GM18519 (cell line): Measurements from ENCODE around the gene LRRC37A3.
"Not testable (repeated sequence)": the region's sequence is repeated elsewhere in the genome, so short reads cannot be mapped to it uniquely, and the experiment has no call there.

Experiments
- ATAC-seq: cut with Tn5 transposase; IDR thresholded peaks from one replicate; pipeline ENCODE4 v1.9.1; 2021; ENCODE audit warnings: mild to moderate bottlenecking, moderate library complexity; ENCODE audit not compliant: unreplicated experiment, low FRiP score

LRRC37A3 gene

DNA sequence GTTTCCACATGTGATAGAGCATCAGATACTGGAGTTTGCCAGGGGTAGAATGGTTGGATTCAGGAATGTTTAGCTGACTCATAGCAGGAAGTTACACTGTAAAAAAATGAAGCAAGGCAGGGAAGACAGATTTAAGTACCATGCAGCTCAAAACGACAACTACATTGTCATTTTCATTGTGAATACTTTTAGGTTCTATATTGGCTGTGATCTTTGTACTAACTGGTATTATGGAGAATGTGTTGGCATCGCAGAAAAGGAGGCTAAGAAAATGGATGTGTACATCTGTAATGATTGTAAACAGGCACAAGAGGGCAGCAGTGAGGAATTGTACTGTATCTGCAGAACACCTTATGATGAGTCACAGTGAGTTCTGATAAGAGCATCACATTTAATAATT, 8.2 kb upstream of the LRRC37A3 start:
- peak; percentile 49 for ATAC-seq

DNA sequence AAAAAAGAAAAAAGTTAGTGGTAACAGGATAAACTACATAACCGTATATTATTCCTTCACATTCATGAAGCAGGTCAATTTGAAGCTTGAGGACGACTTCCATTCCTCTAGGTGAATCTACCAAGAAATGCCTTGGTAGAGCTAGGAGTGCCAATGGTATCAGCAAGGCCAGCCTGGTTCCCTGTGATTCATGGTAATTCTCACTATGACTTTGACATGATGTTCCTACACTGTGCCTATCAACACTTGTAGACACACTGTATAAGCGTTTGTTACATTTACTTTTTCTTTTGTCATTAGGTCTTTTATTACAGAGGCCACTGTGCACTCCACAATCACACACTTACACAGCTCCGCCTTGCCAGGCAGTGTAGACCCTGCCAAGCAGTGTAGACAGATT, 7.2 kb upstream of the LRRC37A3 start:
- not testable (repeated sequence) for ATAC-seq

DNA sequence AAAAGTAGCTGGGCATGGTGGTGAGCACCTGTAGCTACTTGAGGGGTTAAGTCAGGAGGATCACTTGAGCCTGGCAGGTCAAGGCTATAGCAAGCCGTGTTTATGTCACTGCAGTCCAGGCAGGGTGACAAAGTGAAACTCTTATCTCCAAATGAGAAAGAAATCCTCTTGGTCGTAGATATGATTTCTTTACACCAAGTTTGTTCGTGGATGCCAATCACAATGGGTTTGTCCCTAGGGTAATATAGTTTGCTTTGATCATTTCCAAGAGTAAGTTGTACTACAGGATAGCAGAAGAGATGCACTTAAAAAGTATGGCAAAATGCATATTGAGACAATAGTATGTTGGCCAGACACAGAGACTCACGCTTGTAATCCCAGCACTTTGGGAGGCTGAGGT, 6.0 kb upstream of the LRRC37A3 start:
- ATAC-seq: not testable (repeated sequence)

DNA sequence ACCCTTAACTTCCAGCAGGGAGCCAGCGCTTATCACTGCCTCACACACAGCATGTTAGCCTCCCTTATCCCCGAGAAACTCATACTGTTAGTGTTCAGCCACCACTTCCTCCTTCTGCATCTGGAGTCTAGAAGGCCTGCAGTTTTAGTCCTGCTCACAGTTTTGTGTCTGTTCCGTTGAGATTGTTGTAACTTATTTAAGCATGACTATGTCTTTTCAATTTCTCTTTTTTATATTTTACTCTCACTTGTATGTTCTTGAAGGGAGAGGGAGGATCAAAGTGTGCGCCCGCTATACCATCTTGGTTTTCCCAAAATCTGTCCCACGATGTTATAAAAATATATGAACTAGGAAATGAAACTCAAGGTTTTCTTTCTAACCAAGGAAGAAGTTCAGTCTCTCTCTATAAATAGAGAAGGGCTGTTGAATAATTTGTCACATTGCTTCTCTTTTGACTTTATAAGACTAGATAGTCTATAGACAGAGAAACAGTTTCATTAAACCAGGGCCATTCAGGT, 3.8 kb upstream of the LRRC37A3 start:
- ATAC-seq: not testable (repeated sequence)

DNA sequence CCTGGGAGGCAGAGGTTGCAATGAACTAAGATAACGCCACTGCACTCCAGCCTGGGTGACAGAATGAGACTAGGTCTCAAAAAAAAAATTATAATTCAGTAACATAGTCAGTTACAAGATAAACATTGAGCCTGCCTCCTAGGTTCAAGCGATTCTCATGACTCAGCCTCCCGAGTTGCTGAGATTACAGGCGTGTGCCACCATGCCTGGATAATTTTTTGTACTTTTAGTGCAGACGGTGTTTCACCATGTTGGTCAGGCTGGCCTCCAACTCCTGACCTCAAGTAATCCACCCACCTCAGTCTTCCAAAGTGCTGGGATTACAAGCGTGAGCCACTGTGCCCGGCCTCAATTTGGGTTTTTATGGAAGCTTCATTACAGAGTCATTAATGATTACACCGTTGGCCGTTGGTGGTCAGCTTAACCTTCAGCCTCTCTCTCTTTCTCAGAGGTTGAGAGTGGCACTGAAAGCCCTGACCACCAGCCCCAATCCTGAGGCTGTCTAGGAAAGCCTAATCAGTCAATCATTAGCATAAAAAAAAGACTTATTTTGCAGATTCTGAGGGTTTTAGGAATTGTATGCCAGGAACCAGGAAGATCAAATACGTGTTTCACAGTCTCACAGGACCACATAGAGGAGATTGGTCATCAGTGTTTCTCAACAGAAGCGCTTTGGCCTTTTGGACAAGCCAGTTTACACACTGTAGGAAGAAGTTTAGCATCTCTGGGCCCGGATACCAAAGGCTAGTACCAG, 1.3 kb upstream of the LRRC37A3 start:
- no peak for ATAC-seq

DNA sequence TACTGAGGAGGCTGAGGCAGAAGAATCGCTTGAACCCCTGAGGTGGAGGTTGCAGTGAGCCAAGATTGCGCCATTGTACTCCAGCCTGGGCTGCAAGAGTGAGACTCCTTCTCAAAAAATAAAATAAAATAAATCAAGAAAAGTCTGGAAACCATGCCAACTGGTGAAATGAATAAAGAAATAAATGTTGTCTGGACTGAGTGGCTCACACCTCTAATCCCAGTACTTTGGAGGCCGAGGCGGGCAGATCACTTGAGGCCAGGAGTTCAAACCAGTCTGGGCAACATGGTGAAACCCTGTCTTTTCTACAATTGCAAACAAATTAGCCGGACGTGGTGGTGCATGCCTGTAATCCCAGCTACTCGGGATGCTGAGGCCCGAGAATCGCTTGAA, 744 bp upstream of the LRRC37A3 start:
- ATAC-seq: no peak

DNA sequence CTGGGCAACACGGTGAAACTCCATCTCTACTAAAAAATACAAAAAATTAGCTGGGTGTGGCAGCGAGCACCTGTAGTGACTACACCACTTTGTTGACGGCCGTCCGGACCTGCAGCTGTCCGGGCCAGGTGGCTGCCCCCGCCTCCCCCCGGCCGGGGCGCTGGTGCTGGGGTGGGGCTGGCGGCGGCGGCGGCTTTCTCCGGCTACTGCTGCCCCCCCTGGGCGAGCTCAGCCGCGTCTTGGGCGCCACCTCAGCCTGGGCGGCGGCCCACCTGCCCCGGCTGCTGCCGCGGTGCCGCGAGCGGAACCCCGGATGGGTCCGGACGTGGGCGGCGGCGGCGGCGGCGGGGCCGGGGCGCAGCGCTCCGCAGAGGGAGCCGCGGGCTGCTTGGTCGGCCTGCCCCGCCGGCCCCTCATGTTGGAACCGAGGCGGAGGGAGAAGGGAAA, 413 bp downstream of the LRRC37A3 start:
- peak; percentile 20 for ATAC-seq

DNA sequence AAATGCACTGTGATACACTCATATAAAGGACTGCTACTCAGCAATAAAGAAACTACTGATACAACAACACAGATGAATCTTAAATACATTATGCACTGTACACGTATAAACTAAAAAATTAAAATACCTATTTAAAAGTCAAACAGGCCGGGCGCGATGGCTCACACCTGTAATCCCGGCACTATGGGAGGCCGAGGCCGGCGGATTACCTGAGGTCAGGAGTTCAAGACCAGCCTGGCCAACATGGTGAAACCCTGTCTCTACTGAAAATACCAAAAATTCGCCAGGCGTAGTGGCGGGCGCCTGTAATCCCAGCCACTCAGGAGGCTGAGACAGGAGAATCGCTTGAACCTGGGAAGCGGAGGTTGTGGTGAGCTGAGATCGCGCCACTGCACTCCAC, 1.7 kb downstream of the LRRC37A3 start:
- not testable (repeated sequence) for ATAC-seq

- not testable (repeated sequence) for ATAC-seq
Measured at GRCh38 chr17:64915244-64915643, 4.0 kb downstream of the LRRC37A3 start.

- not testable (repeated sequence) for ATAC-seq
Measured at GRCh38 chr17:64910191-64910514, 9.1 kb downstream of the LRRC37A3 start.

DNA sequence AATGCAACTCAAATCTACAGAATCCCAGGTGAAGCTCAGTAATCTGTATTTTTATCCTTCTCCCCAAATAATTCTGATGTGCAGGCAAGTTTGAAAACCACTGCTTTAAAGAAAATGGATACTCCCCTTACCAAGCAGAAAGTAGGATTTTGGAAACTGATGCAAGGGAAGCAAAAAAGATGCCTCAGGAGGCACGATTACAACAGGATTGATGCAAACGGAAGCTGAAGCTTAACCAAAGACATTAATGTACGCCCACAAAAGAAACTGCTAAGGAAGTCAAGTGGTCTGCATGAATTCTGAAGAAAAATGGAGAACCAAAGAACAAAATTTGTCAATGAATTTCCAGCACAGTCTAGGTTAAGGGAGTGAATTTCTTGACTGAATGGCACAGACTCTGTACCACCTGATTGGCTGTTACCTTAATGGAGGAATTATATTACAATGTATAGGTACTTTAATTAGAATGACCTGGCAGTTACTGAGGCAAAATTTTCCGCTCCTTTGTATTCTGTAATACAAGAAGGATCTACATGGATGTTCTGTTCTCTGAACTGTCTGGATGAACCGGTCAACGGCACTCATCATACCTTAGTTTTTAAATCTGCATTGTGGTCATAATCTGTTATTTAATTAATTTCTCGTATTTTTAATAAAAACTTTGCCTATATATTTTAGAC, 9.6 kb downstream of the LRRC37A3 start:
- not testable (repeated sequence) for ATAC-seq

GRCh38 chr17:64904069-64904468, 15.2 kb downstream of the LRRC37A3 start:
- ATAC-seq: not testable (repeated sequence)

DNA sequence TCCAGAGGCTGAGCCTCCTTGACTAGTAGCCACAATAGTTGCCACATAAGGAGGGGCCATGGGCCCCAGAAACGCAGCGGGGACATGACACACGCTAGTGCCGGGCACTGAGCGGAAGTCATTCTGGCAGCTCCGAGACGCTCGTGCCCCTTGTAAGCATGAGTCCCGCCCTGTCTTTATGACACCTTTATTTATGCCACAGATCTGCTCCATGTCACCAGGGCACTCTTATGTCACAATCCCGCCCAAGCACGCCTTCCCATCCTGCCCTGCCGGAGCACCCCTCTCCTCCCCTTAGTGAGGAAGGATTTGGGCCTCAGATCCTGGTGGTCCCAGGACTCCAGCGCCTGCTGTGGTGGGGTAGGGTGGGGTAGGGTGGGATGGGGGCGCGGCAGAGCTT, 22.1 kb downstream of the LRRC37A3 start:
- ATAC-seq: not testable (repeated sequence)

DNA sequence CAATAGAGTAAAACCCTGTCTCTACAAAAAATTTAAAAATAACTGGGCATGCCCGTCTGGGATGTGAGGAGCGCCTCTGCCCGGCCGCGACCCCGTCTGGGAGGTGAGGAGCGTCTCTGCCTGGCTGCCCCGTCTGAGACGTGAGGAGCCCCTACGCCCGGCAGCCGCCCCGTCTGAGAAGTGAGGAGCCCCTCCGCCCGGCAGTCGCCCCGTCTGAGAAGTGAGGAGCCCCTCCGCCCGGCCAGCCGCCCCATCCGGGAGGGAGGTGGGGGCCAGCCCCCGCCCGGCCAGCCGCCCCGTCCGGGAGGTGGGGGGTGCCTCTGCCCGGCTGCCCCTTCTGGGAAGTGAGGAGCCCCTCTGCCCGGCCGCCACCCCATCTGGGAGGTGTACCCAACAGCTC, 45.1 kb downstream of the LRRC37A3 start:
- not testable (repeated sequence) for ATAC-seq

DNA sequence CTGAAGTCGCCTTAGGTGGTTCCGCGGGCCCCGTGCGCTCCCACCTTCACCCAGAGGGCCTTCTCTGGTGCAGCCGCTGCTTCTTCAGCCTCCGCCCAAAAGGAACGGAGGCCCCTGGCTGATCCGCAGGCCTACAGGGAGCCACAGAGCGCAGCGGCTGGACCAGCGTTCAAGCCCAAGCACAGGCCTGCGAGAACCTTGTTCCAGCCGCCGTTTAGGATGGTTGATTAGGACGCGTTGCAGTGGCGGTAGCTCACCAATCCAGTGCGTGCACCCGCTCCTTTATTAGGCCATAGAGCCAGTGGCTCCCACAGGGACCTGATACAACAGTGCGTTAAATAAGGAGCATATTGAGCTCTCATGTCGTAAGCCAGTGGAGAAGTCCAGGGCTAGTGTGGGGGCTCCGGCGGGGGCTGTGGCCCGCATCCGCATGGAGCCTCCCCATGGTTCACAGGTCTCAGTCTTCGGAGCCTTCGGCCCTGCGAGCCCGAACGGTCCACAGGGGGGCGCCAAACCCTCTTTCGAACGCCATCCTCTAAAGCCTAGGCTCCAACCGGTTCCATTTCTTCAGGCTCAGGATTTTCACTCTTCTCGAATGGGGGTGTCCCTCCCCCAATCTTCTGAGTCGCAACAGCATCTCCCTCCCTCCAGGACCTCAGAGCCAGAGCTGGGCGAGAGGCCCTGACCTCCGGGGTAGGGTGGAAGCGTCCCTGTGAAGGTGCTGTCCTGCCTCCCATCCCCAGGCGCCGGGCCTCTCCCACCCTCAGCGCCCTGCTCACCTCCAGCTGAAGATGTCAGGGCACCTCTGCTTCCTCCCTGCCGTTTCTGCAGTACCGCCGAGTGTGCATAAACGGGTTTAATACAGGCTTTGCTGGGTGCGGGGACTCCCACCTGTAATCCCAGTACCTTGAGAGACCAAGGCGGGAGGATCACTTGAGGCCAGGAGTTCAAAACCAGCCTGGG, 71.5 kb downstream of the LRRC37A3 start:
- ATAC-seq: not testable (repeated sequence)

DNA sequence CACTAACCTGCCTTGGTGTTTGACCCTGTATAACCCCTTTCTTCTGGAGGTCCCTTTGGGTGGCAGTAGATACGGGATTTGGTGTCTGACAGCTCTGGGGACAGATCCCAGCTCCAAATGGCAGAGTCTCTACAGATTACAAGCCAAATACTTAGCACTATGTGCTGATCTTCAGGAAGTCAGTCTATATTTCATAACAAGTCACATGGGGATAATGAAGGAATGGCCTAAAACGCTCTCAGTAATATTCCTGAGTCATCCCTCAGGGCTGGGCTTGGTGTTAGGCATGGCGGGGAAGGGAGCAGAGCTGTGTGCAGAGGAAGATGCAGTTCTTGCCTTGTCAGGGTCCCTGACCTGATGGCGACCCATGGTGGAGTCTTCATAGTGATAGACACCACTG, 72.4 kb downstream of the LRRC37A3 start:
- ATAC-seq: not testable (repeated sequence)

GRCh38 chr17:64843918-64844317, 75.4 kb downstream of the LRRC37A3 start:
- not testable (repeated sequence) for ATAC-seq

GRCh38 chr17:64842900-64843299, 76.4 kb downstream of the LRRC37A3 start:
- ATAC-seq: not testable (repeated sequence)

DNA sequence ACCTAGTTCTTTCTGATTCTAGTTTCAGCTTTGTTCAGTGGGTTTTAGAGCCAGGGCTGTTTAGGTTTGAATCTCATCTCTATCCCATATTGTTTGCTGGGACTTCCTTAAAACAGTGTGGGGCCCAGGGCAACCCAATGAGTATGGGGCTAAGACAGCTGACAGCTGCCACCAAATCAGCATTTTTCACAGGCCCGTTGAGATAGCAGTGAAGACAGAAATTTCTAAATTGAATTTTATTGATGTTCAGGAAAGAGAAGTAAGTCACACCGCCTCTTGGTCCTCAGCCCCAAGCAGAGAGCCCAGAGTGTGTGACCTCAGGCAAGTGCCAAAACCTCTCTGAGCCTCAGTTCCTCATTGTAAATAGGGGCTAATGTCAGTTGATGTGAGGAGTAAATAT, 78.3 kb downstream of the LRRC37A3 start:
- not testable (repeated sequence) for ATAC-seq

DNA sequence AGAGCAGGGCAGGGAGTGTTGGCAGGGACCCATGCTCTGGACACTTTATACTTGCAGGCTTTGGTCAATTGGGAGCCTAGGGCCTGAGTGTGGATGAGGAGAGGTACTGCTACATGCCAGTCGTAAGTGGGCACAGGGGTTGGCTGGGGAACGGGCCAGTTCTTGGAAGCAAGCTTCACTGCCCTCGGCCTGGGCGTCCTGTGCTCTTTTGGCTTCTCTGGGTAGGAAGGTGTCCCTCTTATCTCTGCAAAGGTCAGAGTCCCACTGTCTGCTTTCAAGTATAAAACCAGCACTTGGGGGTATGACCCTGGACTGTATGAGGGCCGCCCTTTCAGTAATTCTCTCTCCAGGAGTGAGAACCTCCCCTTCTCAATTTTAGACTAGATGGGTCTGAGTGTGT, 80.8 kb downstream of the LRRC37A3 start:
- ATAC-seq: not testable (repeated sequence)
